Muscle of arm (tissue), 12 donors: Measurements from ENCODE around the gene MAGI2. TPM values are rescaled to one million over a fixed set of nuclear protein-coding genes. Genes with fewer than 3 reads are reported as not detected.
A peak's percentile ranks its signal among the peaks of the same experiment; 100 is the strongest.

Experiments
- DNase-seq: peaks from one replicate; pipeline ENCODE4 v3.0.0-alpha.2; 2013
- polyA plus RNA-seq, 12 donors: library from polyadenylated mRNA; unstranded; fragments of 120-200 nt; gene quantifications; one replicate each; pipeline ENCODE4 v1.2.1, GENCODE V29; 2013; ENCODE audit not compliant: insufficient read length in 12 of 12

The MAGI2 gene
- polyA plus RNA-seq, 12 donors: 4.4 to 8.6 (median 6.4) TPM; not detected in 1

DNA sequence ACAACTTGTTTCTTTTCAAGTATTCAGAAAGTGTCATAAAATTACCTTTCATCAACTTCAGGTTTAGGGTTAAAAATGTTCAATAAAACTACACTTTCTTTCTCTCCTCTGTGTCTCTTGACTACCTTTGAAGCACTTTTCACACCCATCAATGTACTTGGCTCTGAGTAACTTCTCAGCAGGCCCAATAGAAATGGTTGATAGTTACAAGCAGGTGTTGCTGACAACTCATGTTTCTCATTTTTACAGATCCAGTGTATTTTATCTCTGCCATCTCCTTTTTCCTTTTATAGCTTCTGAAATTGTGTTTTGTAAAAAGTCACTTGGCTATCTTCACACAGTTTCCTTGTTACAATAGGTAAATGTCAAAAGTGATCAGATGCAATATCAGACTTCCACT is 1306.9 kb downstream of the MAGI2 start:
- DNase-seq: no peak

DNA sequence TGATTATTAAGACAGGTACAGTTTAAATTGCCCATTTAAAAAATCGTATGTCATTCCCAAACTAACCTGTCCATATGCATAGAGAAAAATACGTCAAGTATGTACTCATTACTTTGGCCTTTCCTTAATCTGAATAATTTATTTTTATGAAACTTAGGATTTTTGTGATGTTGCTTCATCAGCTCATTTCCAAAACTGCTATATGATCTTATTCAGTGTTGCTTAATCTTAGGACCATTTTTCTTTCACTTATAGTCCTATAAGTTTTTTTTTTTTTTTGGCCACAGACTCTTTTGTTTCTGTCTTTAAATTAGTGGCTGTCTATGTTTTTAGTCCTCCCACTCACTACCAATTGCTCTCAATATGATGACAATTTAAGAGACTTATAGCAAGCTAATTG is 1309.8 kb downstream of the MAGI2 start:
- DNase-seq: no peak

DNA sequence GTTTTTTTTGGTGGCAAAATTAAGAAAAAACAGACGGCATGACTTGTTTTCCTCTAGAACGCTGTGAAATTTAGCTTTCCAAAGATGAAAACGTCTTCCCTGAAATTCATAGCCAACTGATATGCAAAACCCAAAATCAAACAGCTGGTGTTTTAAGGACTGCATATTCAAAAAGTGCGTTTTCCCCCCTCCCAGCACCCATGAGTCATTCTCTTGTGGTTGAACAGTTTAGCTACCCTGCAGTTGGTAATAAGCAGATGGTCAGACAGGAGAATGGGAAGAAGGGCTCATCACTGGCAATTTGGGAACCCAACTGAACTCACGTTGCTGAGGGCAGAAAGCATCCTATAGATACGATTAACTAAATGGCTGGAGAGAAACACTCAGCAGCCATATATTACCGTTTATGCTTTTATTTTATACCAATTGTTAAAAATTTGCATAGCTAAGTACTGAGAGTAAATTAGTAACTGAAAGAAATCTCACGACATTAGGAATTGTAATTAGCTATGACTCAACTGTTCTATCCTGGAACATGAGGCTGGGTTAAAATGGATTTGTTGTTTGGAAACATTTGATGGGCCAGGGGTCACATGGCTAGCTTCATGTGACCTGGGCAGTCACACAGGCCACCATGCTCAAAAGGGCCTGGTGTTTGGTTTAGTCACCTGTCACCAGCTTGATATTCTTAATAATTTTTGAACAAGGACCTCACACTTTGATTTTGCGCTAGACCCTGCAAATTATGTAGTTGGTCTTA is 1311.8 kb downstream of the MAGI2 start:
- no peak for DNase-seq

DNA sequence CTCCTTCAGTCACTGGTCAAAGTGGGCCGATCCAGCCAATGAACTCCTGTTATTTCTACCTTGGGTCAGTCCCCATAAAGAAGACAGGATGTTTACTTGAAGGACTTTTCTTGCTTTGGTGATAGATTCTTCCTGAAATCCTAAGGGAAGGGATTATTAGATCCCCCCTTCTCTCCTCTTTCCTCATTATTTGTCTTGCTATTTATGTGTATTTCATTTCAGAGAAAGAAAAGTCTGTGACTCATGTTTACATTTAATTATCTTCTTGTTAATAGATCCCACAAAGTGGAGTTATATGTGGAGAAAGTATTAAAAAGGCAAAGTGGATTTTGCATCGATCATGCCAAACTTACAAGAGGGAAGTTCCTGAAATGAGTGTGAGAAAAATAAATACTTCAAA is 1313.4 kb downstream of the MAGI2 start:
- DNase-seq: no peak

DNA sequence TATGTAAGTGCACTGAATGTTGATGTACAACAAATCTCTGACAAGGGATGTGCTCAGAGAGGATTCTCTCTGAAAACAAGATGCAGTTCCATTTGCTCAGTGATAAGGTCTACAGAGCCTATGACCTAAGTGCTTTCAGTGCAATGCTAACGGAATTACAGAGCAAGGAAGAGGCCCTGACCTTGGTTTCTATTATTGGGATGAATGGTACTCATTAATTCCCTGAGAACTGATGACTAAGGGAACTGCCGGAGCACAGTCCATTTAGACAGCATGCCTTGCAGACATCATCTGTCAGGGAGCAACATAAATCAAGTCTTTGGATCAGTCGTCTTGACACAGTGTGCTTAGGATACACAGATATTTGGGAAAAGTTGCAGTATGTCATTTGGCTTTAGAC is 1314.1 kb downstream of the MAGI2 start:
- DNase-seq: no peak

DNA sequence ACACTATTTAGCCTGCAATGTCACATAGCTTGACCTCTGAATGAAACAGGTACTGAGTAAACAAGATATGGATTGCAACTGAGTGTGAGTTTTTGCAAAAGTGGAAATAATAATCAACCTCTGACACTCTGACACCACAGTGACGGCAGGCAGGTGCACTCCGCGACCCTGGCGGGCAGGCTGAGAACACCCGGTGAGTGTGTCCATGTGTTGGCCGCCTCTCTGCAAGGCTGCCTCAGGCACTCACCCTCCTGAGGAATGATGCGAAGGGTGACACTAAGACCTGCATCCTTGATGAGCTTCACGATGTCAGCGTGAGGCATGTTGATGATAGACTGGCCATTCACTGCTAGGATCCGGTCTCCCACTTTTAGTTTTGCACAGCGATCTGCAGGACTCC is 1318.7 kb downstream of the MAGI2 start:
- no peak for DNase-seq

DNA sequence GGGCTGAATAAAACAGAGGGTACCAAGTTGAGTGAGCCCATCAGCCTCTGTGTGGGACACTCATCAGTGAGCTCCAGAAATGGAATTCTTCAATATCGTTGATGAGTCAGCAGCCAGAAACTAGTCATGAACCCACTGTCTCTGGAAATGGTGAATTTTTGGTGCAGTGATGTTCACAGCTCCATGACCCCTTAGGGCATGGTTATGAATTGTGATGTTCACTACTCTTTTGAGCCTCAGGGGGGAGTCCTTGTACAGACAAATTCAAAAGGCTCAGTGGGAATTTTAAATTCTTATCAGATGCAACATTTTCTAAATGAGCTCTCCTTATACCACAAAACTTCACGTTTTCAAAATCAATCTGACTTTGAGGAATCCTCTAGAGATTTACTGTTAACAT is 1319.2 kb downstream of the MAGI2 start:
- DNase-seq: peak; percentile 12

DNA sequence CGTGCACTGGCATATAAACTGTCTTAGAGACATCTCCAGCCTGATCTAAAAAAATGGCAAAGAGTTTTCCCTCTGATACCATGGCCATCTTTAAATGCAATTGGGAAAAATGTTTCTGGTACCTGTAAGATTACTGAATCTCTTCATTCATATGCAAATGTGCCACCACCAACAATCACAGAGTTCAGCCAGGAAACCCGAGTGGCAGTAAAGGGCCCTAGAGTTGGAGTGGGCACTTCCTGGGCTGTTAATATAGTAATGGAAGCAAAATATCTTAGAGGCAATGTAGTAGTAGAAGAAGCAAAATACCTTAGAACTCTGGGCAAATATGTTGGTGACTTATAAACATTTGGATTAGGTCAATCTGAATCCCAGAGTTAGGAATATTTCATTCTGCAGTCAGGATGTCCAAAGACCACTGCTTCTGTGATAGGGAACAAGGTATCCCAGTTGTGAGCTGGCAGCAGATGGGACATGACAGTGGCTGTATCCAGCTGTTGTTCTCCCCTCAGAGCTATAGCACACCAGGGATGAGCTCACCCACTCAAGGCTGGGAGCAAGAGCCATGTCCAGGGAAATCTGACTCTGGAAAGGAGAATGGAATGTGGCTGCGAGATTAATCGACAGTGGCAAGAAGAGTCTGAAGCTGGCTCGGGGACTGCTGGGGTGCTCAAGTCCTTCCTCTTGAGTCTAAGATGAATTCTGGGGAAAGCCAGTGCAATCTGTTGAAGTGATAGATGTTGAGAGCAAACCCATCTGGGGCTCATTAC is 1322.8 kb downstream of the MAGI2 start:
- no peak for DNase-seq

DNA sequence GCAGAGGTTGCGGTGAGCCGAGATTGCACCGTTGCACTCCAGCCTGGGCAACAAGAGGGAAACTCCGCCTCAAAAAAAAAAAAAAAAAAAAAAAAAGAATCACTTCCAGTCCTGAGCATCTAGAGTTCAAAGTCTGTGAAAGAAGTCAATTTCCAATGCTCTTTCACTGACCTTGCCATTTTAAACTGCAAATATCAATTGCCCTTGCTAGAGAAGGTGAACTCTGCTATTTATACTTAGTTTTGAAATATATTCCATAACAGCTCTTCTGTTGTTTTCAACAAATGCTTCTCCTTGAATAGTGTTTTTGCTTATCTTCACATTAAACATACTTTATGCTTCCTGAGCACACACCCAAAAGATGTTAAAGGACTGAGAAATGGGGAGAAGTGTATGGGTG is 1323.6 kb downstream of the MAGI2 start:
- no peak for DNase-seq

DNA sequence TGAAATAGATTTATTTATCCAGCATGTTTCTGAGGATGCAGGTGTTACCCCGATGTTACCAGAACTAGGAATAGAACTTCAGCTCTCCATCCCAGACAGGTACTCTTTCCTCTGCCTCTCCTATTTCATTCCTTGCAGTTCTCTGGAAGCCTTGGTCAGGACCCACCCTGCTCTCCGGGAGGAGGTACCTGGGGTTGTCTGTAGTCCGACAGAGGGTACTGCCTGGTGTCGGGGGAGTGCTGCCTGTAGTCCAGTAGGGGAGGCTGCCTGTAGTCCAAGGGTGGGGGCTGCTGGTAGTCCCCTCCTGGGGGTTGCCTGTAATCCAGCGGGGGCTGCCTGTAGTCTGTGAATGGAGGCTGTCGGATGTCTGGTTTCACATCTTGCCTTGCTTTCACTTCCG is 1326.5 kb downstream of the MAGI2 start:
- no peak for DNase-seq

DNA sequence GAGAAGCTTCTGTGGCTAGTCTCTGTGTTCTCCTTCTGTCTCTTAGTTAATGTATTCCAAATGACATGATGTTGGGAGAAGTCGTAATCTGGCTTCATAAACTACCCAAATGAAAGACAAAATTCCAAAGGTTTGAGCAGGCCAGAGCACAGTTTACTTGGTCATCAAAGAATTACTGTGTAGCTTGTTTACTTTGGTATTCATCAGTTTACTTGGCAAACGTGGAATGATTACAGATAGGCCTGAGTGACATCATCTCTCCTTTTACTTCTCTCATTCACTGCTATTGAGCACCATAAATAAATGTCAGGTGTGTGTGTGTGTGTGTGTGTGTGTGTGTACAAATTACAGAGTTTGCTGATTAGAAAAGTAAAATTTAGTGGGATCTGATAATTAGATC is 1327.6 kb downstream of the MAGI2 start:
- DNase-seq: no peak

DNA sequence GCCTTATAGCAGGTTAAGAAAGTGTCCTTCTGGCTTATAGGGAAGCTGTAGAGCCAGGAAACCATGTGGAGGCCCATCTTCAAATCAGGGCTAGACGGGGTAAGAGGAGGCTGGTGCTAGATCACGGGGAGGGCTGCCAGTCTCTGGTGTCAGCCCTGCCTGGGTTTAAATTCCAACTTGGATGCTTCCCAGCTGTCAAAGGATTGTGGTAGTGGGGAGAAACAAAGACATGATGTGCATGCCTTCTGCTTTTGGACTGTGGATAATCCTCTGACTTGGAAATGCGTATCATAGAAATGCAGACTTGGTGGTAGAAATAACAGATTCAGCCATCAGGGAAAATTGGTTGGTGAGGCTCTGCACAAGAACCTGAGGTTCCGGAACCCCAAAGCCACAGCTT is 1329.3 kb downstream of the MAGI2 start:
- DNase-seq: no peak

DNA sequence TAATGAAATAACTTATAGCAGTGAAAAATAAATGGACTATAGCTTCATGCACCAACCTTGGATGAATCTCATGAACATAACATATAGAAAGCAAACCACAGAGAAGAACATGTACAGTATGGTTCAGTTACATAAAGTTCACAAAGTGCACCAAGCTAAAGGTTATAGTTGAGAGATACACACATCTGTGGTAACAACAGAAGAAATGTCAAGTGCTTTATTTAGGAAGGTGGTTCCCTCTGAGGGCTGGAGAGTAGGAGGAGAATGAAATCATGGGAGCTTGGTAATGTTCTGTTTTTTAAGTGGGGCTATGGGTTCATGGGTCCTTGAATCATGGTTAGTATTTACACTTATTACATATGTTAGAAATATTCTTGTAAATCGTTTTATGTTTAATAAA is 1331.6 kb downstream of the MAGI2 start:
- DNase-seq: no peak

DNA sequence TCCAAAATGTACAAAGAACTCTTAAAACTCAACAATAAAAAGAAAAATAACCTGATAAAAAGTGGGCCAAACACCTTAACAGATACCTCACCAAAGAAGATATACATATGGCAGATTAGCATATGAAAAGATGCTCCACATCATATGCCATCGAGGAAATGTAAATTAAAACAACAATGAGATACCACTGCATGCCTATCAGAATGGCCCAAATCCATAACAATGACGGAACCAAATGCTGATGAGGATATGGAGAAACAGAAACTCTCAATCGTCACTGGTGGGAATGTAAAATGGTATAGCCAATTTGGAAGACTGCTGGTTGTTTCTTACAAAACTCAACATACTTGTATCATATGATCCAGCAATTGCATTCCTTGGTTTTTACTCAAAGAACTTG is 1335.0 kb downstream of the MAGI2 start:
- DNase-seq: no peak

DNA sequence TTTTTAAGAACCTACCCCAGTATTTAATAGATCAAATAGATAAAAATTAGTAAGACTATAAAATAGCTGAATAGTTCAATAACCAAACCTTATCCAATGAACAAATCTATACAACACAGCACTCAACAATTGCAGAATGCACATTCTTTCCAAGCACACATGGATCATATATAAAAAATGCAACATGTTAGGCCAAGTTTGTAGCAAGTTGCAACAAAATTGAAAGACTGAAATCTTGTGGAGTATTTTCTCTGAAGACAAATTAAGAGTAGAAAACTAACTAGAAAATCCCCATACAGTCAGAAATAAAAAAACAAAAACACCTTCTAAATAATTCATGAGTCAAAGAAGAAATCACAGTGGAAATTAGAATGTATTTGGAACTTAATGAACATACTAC is 1337.6 kb downstream of the MAGI2 start:
- no peak for DNase-seq

DNA sequence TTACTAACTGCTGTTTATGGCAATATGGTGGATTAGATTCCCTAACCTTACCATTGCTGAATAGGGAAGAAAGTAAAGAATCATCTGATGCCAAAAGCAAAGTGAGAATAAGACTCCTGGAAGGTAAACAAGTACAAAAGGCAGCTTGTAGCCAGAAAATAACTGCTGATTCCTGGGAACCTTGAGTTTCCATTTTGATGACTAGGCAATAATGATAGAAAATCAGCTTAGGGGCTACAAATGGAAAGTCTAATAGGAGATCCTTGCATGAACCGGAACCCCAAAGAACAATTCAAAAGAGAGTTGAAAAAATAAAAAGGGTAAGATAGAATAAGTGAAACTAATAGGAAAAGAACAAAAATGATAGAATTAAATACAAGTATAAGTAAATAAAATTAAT is 1338.5 kb downstream of the MAGI2 start:
- DNase-seq: no peak

DNA sequence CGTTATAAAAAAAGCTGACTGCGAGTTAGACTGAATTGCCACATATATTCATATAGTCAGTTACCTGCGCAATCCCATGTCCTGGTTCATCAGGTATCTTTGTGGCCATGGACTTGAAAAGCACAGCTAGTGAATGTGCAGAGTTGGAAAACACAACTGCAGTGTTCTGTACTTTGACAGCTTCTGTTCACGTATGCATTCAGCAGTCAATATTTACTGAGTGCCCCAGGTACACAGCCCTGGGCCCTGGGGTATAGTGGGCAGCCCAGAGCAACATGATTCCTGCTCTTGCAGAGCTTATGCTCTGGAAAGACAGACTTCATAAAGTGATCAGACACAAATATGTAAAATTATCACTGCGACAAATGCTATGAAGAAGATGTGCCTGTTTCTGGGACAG is 1341.0 kb downstream of the MAGI2 start:
- no peak for DNase-seq

DNA sequence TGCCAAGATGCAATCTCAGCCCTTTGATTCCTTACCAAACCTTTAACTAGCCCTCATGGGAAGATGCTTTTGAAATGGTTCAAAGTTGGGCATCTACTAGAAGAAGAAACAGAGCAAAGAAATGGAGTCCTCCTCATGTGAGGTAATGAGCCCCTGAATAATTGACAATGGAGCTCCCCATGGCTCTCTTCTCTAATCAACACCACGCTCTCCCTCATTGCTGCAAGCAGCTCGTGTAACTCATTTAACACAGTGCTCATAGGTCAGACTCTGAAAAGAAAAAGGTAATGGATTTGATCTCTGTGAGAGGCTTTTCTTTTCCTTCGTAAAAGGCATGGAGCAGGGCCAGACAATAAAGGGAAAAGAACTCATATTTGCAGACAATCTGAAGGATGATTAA is 1342.1 kb downstream of the MAGI2 start:
- no peak for DNase-seq

DNA sequence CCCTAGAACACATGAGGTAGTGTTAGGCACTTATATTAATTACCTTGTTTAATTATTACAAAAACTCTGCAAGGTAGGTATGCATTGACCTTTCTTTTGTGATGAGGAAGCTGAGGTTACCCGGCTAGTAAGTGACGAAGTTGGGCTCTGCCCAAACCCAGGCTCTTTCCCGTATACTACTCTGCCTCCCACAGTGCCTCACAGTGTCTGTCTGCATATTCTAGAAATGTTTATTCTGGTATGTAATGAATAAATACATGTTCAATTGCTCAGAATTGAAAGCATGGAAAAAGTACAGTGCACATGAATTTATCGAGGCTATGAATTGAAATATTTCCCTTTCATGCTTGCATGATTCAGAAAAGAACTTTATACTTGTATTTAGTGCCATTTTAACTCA is 1350.0 kb downstream of the MAGI2 start:
- DNase-seq: no peak

DNA sequence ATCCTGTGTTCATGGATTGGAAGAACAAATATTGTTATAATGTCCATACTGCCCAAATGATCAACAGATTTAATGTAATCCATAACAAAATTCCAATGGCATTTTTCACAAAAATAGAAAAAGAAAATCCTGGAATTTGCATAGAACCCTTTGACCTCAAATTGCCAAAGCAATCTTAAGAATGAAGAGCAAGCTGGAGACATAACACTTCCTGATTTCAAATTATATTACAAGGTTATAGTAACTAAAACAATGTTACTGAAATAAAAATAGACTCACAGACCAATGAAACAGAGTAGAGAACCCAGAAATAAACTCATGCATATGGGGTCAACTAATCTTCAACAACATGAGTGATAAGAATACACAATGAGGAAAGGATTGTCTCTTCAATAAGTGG is 1352.4 kb downstream of the MAGI2 start:
- DNase-seq: no peak

DNA sequence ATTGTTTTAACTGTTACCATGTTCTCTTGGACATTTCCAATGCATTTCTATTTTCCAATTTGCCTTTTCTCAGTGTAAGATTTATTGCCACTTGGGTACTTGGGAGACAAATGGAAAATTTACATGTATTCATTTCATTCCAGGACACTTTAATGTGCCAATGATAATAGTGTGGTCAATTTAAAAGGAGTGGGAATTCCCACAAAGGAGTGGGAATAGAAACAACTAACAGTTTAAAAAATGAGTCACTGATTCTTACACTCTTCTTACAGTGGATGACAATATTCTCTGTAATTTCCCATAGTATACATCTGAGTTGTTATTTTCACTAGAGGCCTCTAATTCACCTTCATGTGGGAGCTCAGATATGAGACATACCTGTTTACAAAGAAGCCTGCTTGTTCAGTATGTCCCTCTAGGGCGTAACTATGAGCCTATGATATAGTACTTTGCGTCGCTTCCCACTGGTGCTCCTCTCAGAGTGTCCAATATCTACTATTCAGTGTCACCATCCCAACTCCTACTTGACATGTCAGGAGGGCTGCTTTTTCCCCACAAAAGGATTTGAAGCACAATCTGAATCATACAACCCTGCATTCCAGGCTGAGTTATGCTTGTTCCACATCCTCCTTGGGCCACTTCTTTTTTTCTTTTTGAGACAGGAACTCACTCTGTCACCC is 1353.6 kb downstream of the MAGI2 start:
- no peak for DNase-seq

DNA sequence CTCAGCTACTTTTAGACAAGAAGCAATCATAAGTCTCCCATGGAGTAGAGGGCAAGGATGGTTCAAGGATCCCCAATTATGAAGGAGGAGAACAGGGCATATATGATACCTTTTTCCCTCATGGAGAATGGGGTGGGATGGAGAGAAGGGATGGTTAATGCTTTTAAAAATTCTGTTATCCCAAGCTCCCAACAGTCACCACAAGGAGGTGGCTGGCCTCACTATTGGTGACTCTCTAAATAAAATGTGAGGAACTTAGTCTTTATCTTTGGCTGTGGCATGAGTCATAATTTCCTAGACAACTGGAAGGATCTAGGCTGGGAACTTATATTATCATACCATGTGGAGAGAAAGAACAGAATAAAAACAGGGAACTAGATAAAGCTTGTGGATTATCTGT is 1357.9 kb downstream of the MAGI2 start:
- DNase-seq: no peak

DNA sequence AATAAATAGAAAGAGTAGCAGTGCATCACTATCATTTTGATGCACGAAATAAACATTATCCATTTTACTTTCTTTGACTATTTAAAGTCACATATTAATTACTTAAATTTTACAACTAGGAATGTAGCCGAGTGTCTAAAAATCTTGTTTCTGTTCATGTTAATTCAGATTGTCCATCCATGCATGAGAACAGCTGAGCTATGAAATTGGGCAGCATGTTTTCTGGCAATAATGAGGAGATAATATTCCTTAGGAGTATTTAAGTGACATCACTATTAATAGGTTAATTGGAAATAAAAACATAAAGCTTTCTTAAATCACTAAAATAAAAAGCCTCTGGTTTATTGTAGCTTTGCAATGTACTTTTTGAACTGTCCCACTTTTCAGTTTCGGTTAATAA is 1361.1 kb downstream of the MAGI2 start:
- DNase-seq: no peak
